ENCODE results near the gene MRPL28. TPM values are rescaled to one million over a fixed set of nuclear protein-coding genes. Genes with fewer than 3 reads are reported as not detected.
A peak's percentile ranks its signal among the peaks of the same experiment; 100 is the strongest.
"Not testable (repeated sequence)": the region's sequence is repeated elsewhere in the genome, so short reads cannot be mapped to it uniquely, and the experiment has no call there.

The MRPL28 gene
- total RNA-seq, 1 experiment from 2014 or later: 357 TPM

GRCh38 chr16:396199-396598 is 25.9 kb upstream of the MRPL28 start:
- peak; percentile 47 for DNase-seq (ENCODE audit: low read depth)

DNA sequence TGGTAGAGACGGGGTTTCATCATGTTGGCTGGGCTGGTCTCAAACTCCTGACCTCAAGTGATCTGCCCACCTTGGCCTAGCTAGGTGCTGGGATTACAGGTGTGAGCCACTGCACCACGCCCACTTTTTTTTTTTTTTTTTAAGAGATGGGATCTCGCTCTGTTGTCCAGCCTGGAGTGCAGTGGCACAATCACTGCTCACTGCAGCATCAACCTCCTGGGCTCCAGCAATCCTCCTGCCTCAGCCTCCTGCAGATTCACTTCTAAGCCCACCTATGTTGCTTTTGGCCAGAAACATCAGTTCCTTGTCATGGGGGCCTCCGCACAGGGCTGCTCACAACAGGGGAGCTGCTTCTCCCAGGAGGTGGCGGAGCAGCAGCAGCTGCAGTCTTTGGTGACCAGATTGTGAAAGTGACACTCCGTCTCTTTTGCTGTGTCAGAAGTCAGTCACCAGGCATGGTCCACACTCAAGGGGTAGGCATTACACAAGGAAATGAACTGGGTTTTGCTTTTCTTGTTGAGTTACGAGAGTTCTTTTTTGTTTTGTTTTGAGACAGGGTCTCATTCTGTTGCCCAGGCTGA is 22.2 kb upstream of the MRPL28 start:
- in situ Hi-C loops (cut with HindIII; ENCODE audit: low pct_unique_long_range_greater_than_20kb, low sequenced_read_pairs): no loop called here

More at GRCh38 chr16:396199-396598, 25.9 kb upstream of the MRPL28 start:
- in situ Hi-C loops (cut with HindIII; ENCODE audit: low pct_unique_long_range_greater_than_20kb, low sequenced_read_pairs): no loop called here

GRCh38 chr16:391885-392335 is 21.6 kb upstream of the MRPL28 start:
- DNase-seq (ENCODE audit: low read depth): peak; percentile 71
- in situ Hi-C loops (cut with HindIII; ENCODE audit: low pct_unique_long_range_greater_than_20kb, low sequenced_read_pairs): no loop called here

More for the DNA sequence above, 22.2 kb upstream of the MRPL28 start:
- no peak for DNase-seq (ENCODE audit: low read depth)

DNA sequence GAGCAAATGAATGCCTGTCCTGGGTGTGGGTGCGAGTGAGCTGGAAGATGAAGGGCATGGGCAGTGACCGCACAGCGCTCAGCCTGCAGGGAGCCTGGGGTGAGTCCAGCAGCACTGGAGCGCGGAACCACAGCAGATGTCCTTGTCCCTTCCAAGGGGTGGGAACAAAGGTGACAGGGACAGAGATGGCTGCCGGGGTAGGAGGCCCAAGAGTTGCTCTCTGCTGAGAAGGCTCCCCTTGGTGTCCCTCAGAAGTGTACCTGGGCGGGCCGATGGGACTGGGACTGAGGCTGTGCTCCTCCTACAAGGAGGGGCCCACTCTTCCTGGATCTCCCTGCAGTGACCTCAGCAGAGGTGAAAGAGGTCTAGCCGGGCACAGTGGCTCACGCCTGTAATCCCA is 19.0 kb upstream of the MRPL28 start:
- DNase-seq (ENCODE audit: low read depth): peak; percentile 55
- in situ Hi-C loops (cut with HindIII; ENCODE audit: low pct_unique_long_range_greater_than_20kb, low sequenced_read_pairs): no loop called here

DNA sequence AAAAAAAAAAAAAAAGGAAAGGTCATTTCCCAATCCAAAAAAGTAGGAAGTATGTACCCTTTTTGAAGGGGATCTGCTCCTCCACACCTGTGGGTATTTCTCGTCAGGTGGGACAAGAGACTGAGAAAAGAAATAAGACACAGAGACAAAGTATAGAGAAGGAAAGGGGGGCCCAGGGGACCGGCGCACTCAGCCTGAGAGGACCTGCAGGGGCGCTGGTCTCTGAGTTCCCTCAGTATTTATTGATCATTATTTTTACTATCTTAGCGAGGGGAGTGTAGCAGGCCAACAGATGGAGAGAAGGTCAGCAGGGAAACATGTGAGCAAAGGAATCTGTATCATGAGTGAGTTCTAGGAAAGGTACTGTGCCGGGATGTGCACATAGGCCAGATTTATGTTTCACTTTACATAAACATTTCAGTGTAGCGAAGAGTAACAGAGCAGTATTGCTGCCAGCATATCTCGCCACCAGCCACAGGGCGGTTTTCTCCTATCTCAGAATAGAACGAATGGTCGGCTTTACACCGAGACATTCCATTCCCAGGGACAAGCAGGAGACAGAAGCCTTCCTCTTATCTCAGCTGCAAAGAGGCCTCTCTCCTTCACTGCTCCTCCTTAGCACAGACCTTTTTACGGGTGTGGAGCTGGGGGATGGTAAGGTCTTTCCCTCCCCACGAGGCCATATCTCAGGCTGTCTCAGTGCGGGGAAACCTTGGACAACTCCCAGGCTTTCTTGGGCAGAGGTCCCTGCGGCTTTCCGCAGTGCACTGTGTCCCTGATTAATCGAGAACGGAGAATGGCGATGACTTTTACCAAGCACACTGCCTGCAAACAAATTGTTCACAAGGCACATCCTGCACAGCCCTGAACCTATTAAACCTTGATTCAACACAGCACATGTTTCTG is 17.7 kb upstream of the MRPL28 start:
- DNase-seq (ENCODE audit: low read depth); in situ Hi-C loops (cut with HindIII; ENCODE audit: low pct_unique_long_range_greater_than_20kb, low sequenced_read_pairs): not testable (repeated sequence)

GRCh38 chr16:386641-387156 is 16.4 kb upstream of the MRPL28 start:
- in situ Hi-C loops (cut with HindIII; ENCODE audit: low pct_unique_long_range_greater_than_20kb, low sequenced_read_pairs): no loop called here
- DNase-seq (ENCODE audit: low read depth): peak; percentile 51

DNA sequence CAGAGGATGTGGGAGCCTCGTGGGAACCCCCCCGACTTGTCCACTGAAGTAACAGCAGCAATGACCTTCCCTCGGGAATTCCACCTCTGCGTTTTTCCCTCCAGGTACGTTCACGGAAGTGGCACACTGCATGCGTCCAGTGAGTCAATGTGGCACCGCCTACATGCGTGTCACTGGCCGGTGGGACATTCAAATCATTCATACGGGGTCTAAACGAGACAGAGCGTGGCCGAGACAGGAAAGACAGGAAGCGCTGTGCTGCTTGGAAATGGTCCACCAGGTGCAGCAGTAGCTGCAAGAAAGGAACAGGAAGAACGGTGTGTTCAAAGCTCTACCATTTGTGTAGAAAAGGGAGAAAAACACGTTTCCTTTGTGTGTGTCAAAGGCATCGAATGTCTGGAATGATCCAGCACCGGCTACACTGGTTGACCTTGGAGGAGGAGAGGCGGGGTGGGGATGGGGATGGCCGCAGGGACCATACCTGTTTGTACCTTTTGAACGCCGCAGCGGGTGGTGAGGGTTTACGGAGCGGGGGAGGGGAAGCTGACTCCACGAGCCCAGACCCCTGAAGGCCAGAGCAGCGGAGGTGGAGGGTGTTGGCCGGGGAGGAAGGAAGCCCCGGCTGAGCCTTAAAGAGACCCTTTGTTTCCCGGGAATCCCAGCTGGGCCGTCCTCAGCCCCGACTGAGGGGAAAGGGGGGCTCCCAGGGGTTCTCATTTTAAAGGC is 13.2 kb upstream of the MRPL28 start:
- in situ Hi-C loops (cut with HindIII; ENCODE audit: low pct_unique_long_range_greater_than_20kb, low sequenced_read_pairs): no loop called here
- no peak for DNase-seq (ENCODE audit: low read depth)

DNA sequence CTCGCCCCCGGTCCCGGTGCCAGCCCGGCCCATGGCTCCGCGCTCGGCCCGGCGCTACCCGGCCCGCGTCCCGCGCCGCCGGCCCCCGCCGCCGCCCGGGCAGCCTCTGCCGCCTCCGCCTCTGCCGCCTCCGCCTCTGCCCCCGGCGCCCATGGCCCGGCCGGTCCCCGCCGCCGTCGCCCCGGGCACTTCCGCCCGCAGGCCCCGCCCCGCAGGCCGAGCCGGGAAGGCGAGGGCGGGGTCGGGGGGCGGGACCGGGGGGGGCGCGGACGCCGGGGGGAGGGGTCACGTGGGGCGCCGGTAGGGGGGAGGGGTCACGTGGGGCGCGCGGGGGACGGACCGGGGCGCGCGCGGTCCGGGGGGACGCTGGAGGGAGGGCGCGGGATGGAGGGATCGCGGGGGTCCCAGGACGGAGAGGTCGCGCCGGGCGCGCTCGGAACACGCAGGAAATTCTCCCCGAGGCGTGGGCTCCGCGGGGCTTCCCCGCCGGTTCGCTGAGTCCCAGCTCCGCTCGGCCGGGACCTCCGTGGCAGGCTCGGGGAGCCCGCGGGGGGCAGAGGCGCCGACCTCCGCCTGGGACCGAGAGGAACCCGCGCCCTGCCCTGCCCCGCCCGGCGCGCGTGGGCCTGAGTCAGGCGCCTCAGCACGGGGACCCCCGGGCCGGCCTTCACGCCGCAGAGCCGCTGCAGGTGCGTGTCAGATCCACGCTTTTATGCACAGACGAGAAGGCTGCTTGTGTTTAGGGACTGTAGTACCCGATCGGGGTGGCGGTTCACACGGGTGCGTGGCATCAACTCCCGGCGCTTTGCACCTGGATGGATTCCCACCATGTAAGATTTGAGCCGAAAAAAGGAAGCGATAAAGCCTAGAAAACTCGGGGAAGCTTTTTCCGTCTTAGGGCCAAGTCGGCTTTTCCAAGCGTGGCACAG is 11.7 kb upstream of the MRPL28 start, which contains the start of gene PGAP6:
PGAP6 (minus strand) TSS at position 190 of the 929 bp plus-strand sequence; CDS start at position 33, 157 bp downstream.
- no peak for DNase-seq (ENCODE audit: low read depth)
- in situ Hi-C loops (cut with HindIII; ENCODE audit: low pct_unique_long_range_greater_than_20kb, low sequenced_read_pairs): no loop called here

DNA sequence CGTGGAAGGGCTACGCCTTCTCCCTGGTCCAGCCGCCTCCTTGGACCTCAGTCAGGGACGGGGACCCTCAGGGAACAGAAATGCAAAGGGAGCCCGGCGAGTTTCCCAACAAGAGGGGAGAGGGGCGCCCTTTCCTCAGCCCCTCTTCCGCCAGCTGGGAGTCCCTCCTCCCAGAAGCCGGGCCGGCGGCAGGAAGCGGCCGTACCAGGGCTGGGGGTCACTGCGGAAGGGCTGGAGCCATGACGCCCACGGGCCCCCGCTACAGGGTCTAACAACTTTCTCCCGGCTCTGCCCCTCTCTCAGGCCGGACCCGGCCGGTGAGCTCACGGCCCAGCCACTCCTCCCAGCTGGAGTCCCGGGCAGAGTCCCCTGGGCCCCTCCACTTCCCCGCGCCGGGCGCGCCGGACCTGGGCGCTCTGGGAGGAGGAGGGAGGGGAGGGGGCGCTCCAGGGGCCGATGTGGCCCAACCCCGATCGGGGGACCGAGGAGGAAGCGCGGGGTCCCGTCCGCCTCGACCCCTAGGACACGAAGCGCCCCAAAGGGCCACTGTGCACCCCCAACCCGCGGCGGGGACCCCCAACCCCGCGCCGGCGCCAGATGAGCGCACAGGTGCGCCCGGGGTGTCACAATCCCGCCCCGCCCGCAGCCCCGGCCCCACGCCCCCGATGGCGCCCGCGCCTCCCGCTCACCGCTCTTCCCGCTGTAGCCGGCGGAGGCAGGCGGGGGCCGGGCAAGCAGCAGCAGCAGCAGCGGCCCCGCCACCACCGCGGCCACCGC is 10.9 kb upstream of the MRPL28 start:
- no peak for DNase-seq (ENCODE audit: low read depth)
- in situ Hi-C loops (cut with HindIII; ENCODE audit: low pct_unique_long_range_greater_than_20kb, low sequenced_read_pairs): no loop called here

GRCh38 chr16:380762-381011 is 10.3 kb upstream of the MRPL28 start:
- DNase-seq (ENCODE audit: low read depth): no peak
- in situ Hi-C loops (cut with HindIII; ENCODE audit: low pct_unique_long_range_greater_than_20kb, low sequenced_read_pairs): no loop called here

- in situ Hi-C loops (cut with HindIII; ENCODE audit: low pct_unique_long_range_greater_than_20kb, low sequenced_read_pairs): no loop called here
Observed at GRCh38 chr16:379961-380761, 9.8 kb upstream of the MRPL28 start.

DNA sequence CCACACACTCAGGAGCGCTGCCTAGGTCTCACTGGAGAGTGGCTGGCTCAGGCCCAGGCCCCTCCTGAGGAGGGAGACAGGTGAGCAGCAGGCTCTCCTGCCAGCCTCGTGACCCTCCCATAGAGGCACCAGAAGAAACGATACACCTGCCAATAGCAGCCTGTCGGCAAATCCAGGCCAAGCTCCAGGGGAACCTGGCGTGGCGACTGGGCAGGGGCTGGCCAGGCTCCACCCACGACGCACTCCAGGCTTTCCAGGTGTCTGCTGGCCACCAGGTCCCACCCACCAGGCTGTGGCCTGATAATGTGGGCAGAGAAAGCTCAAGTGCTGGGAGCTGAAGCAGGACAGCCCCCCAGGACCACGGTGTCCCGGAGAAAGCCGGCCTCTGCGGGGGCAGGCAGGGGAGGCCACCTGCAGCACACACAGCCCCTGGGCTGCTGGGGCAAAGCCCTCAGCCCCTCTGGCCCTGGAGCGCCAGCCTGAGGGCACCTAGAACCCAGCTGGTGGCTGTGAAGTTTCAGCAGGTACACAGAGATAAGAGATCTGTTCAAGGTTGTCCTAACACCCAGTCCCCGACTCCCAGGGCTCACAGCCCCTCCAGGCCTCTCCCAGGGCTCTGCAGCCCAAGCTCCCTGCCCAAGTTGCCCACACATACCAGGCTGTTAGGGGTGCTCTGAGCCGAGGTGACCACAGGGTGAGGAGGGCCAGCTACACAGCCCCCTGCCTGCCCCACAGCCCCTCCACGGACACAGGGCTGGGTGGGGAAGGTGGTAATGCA is 9.0 kb upstream of the MRPL28 start:
- in situ Hi-C loops (cut with HindIII; ENCODE audit: low pct_unique_long_range_greater_than_20kb, low sequenced_read_pairs): no loop called here
- no peak for DNase-seq (ENCODE audit: low read depth)

More at GRCh38 chr16:379961-380761, 9.8 kb upstream of the MRPL28 start:
- no peak for DNase-seq (ENCODE audit: low read depth)

DNA sequence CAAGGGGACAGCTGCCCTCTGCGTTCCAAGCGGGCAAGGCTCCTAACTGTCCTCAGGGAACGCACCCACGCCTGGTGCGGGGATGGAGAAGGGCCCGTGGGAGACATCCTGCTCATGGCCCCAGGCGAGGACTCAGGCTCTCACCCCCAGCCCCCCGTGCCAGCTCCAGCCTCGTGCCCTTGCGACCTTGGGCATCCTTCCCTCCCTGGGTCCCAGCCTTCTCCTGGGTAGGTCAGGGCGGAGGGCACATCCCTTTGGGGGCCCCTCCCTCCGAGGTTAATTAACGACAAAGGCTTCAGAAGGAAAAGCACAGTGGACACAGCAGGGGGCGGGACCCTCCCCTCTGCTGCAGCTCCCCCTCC is 8.5 kb upstream of the MRPL28 start:
- in situ Hi-C loops (cut with HindIII; ENCODE audit: low pct_unique_long_range_greater_than_20kb, low sequenced_read_pairs): no loop called here
- no peak for DNase-seq (ENCODE audit: low read depth)

- DNase-seq (ENCODE audit: low read depth); in situ Hi-C loops (cut with HindIII; ENCODE audit: low pct_unique_long_range_greater_than_20kb, low sequenced_read_pairs): not testable (repeated sequence)
Observed at GRCh38 chr16:378113-378820, 7.9 kb upstream of the MRPL28 start.

DNA sequence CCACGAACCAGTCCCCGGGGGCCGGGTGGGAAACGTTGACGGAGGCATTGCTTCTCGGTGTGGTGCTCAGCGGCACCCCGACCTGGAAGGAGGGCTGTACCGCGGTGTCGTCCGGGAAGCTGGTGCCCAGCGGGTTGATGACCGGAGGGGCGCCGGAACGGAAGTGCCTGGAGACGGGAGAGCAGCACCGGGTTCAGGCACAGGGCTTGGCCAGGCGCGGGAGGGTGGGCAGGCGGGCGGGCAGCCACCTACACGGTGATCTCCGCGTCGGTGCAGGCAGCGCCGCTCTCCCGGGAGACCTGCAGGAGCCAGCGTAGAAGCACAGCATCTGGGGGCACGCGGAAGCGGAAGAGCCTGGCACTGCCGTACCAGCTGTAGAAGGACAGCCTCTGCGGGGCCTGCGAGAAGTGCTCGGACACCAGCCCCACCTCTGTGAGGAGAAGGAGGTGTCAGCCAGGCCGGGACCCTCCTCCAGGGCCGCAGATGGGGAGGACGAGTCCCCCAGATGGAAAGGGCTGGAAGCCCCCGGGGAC is 7.1 kb upstream of the MRPL28 start:
- no peak for DNase-seq (ENCODE audit: low read depth)
- in situ Hi-C loops (cut with HindIII; ENCODE audit: low pct_unique_long_range_greater_than_20kb, low sequenced_read_pairs): no loop called here
